Measurements from ENCODE around the gene FLT3.

Gene FLT3

GRCh38 chr13:28128030-28128429 lies 27.7 kb upstream of the FLT3 start:
- TF ChIP-seq TAF1 (IDR thresholded peaks at IDR 0.05; ENCODE audit: low read depth): no peak
- TF ChIP-seq NFIC (IDR thresholded peaks at IDR 0.05): no peak
- no peak for TF ChIP-seq RAD21 (IDR thresholded peaks at IDR 0.05; ENCODE audit: low read depth)
- no peak for TF ChIP-seq TCF12 (IDR thresholded peaks at IDR 0.05; ENCODE audit: low read depth)
- no peak for TF ChIP-seq REST (IDR thresholded peaks at IDR 0.05; ENCODE audit: low read depth)
- TF ChIP-seq CEBPB (IDR thresholded peaks at IDR 0.05): no peak

GRCh38 chr13:28121224-28121623 lies 20.8 kb upstream of the FLT3 start:
- TF ChIP-seq TEAD4 (IDR thresholded peaks at IDR 0.05) (no peak), CREB1 (IDR thresholded peaks at IDR 0.05; ENCODE audit: low read depth) (no peak), EGR1 (IDR thresholded peaks at IDR 0.05) (no peak), FOXM1 (IDR thresholded peaks at IDR 0.05; ENCODE audit: borderline replicate concordance, low read depth) (no peak), TAF1 (IDR thresholded peaks at IDR 0.05; ENCODE audit: low read depth) (no peak), MAX (IDR thresholded peaks at IDR 0.05) (no peak), YY1 (IDR thresholded peaks at IDR 0.05; ENCODE audit: low read depth) (no peak), EP300 (IDR thresholded peaks at IDR 0.05; ENCODE audit: borderline replicate concordance) (no peak), NFIC (IDR thresholded peaks at IDR 0.05) (no peak), CEBPB (IDR thresholded peaks at IDR 0.05) (no peak), RAD21 (IDR thresholded peaks at IDR 0.05; ENCODE audit: low read depth) (no peak), ZBTB7A (IDR thresholded peaks at IDR 0.05; ENCODE audit: low read depth) (no peak), USF1 (IDR thresholded peaks at IDR 0.05) (no peak), TCF12 (IDR thresholded peaks at IDR 0.05; ENCODE audit: low read depth) (no peak), REST (IDR thresholded peaks at IDR 0.05; ENCODE audit: low read depth) (no peak)

- TF ChIP-seq EP300 (IDR thresholded peaks at IDR 0.05; ENCODE audit: borderline replicate concordance) (no peak), TAF1 (IDR thresholded peaks at IDR 0.05; ENCODE audit: low read depth) (no peak), CEBPB (IDR thresholded peaks at IDR 0.05) (no peak), EGR1 (IDR thresholded peaks at IDR 0.05) (no peak), TEAD4 (IDR thresholded peaks at IDR 0.05) (no peak)
Observed at GRCh38 chr13:28120317-28120716, 19.9 kb upstream of the FLT3 start.

GRCh38 chr13:28117689-28118377 lies 17.5 kb upstream of the FLT3 start:
- no peak for TF ChIP-seq TCF12 (IDR thresholded peaks at IDR 0.05; ENCODE audit: low read depth)
- no peak for TF ChIP-seq REST (IDR thresholded peaks at IDR 0.05; ENCODE audit: low read depth)
- no peak for TF ChIP-seq USF1 (IDR thresholded peaks at IDR 0.05)
- no peak for TF ChIP-seq FOXM1 (IDR thresholded peaks at IDR 0.05; ENCODE audit: borderline replicate concordance, low read depth)
- no peak for TF ChIP-seq CREB1 (IDR thresholded peaks at IDR 0.05; ENCODE audit: low read depth)
- peak; percentile 66 for TF ChIP-seq NFIC (IDR thresholded peaks at IDR 0.05)
- TF ChIP-seq TEAD4 (IDR thresholded peaks at IDR 0.05): no peak

- no peak for TF ChIP-seq USF1 (IDR thresholded peaks at IDR 0.05)
- TF ChIP-seq RAD21 (IDR thresholded peaks at IDR 0.05; ENCODE audit: low read depth): no peak
- TF ChIP-seq TEAD4 (IDR thresholded peaks at IDR 0.05): no peak
- no peak for TF ChIP-seq YY1 (IDR thresholded peaks at IDR 0.05; ENCODE audit: low read depth)
- no peak for TF ChIP-seq MAX (IDR thresholded peaks at IDR 0.05)
- no peak for TF ChIP-seq CREB1 (IDR thresholded peaks at IDR 0.05; ENCODE audit: low read depth)
- no peak for TF ChIP-seq FOXM1 (IDR thresholded peaks at IDR 0.05; ENCODE audit: borderline replicate concordance, low read depth)
- no peak for TF ChIP-seq EGR1 (IDR thresholded peaks at IDR 0.05)
- no peak for TF ChIP-seq ZBTB7A (IDR thresholded peaks at IDR 0.05; ENCODE audit: low read depth)
- TF ChIP-seq TCF12 (IDR thresholded peaks at IDR 0.05; ENCODE audit: low read depth): no peak
- TF ChIP-seq EP300 (IDR thresholded peaks at IDR 0.05; ENCODE audit: borderline replicate concordance): no peak
- no peak for TF ChIP-seq CEBPB (IDR thresholded peaks at IDR 0.05)
Observed at GRCh38 chr13:28116736-28117135, 16.4 kb upstream of the FLT3 start.

All from Ishikawa (cell line).